K562 (cell line): ENCODE results near the gene RNU6-9. TPM values are rescaled to one million over a fixed set of nuclear protein-coding genes. Genes with fewer than 3 reads are reported as not detected.
"Not testable (repeated sequence)": the region's sequence is repeated elsewhere in the genome, so short reads cannot be mapped to it uniquely, and the experiment has no call there.

Experiments used
- ATAC-seq: fragments of 200-7000 bp; cut with Tn5 transposase; 3 replicates; pipeline ENCODE4 v1.9.1; 2020; ENCODE audit warnings: moderate library complexity
- BruUV-seq: library from RNA; stranded (reverse); fragments of 400-500 nt; replicated peaks from 2 replicates; lab custom pipeline; 2021; lab: Mats Ljungman, UMichigan
- CTCF ChIA-PET: fragments of 300-600 bp; formaldehyde crosslinking; extraction: SDS; loops from one replicate; lab custom pipeline; 2021; ENCODE audit warnings: low intra/inter-chr PET ratio; lab: Yijun Ruan, JAX
- POLR2A ChIA-PET: fragments of 300-600, 350-650 bp; sonication (Branson Sonifier 250); formaldehyde crosslinking; extraction: SDS; loops from one replicate; lab custom pipeline; 2021; ENCODE audit warnings: antibody characterized with exemption, inconsistent platforms; lab: Yijun Ruan, JAX
- DNase-seq, 4 experiments: peaks; one replicate each; pipeline versions ENCODE4 v3.0.0 to v3.0.0-alpha.2; 2011 to 2018; ENCODE audit warnings: low spot score in 3 of 4, mixed read lengths in 3 of 4; ENCODE audit errors: extremely low read depth in 1 of 4
- FAIRE-seq: peaks from 2 replicates; lab custom pipeline; 2011; peaks lifted over from hg19 to GRCh38; lab: Jason Lieb, UNC
- H2AFZ ChIP-seq: 2 replicates; pipeline ENCODE4 v1.6.0; 2011; ENCODE audit warnings: low read depth, low read length, control low read depth, inconsistent platforms
- H3K27ac ChIP-seq: fragments of 200-600 bp; 3 replicates; pipeline ENCODE4 v1.8.0; 2011; ENCODE audit warnings: low read depth, mild to moderate bottlenecking, control low read depth, inconsistent platforms, low read length, moderate library complexity, mixed read lengths; ENCODE audit errors: extremely low read depth
- H3K27me3 ChIP-seq, 2 experiments: fragments of 300-600 bp in 1 of 2; 2 replicates in 1 of 2; 3 replicates in 1 of 2; pipeline versions ENCODE4 v1.6.0 to v1.8.0; 2011; ENCODE audit warnings: inconsistent platforms in 2 of 2, low read length in 2 of 2, mild to moderate bottlenecking in 1 of 2, mixed read lengths in 1 of 2, moderate library complexity in 1 of 2; ENCODE audit not compliant: control insufficient read depth in 2 of 2, insufficient read depth in 2 of 2
- H3K36me3 ChIP-seq: fragments of 300-600 bp; 3 replicates; pipeline ENCODE4 v1.8.0; 2011; ENCODE audit warnings: mild to moderate bottlenecking, low read length, inconsistent platforms; ENCODE audit not compliant: control insufficient read depth, insufficient read depth
- H3K4me1 ChIP-seq, 2 experiments: fragments of 200-600 bp in 1 of 2; replicated peaks in 1 of 2; 2 replicates in 1 of 2; 3 replicates in 1 of 2; pipeline versions ENCODE4 v1.5.1 to v1.8.0; 2011; ENCODE audit warnings: inconsistent platforms in 2 of 2, low read length in 2 of 2, mild to moderate bottlenecking in 1 of 2, mixed read lengths in 1 of 2, moderate library complexity in 1 of 2; ENCODE audit not compliant: control insufficient read depth in 2 of 2, insufficient read depth in 2 of 2
- H3K4me2 ChIP-seq: 2 replicates; pipeline ENCODE4 v1.6.1; 2011; ENCODE audit warnings: low read length, control low read depth, inconsistent platforms, mixed read lengths; ENCODE audit not compliant: insufficient read depth
- H3K4me3 ChIP-seq: fragments of 200-600 bp; sonication (generic), shearing (Covaris generic); 2 replicates; pipeline ENCODE4 v1.5.1; 2016; ENCODE audit warnings: control low read depth, inconsistent platforms
- H3K79me2 ChIP-seq: fragments of 200-600 bp; 3 replicates; pipeline ENCODE4 v1.8.0; 2011; ENCODE audit warnings: low read length, inconsistent platforms; ENCODE audit not compliant: control insufficient read depth, insufficient read depth
- H3K9ac ChIP-seq, 2 experiments: 2 replicates each; pipeline versions ENCODE4 v1.6.0 to v1.6.1; 2011; ENCODE audit warnings: low read depth in 2 of 2, low read length in 2 of 2, control low read depth in 1 of 2, inconsistent platforms in 1 of 2, mild to moderate bottlenecking in 1 of 2, mixed read lengths in 1 of 2; ENCODE audit not compliant: insufficient read depth in 1 of 2
- H3K9me1 ChIP-seq: one replicate; pipeline ENCODE4 v1.6.0; 2011; ENCODE audit warnings: inconsistent platforms, mild to moderate bottlenecking, low read length, moderate library complexity; ENCODE audit not compliant: control insufficient read depth, insufficient read depth
- H3K9me3 ChIP-seq: replicated peaks from 2 replicates; pipeline ENCODE4 v1.5.1; 2011; ENCODE audit warnings: low read depth, low read length, inconsistent platforms; ENCODE audit not compliant: control insufficient read depth, insufficient read depth
- H4K20me1 ChIP-seq: replicated peaks from 2 replicates; pipeline ENCODE4 v1.6.1; 2011; ENCODE audit warnings: low read length, inconsistent platforms, mixed read lengths; ENCODE audit not compliant: control insufficient read depth, insufficient read depth
- POLR2G ChIP-seq: fragments of 200-400 bp; formaldehyde crosslinking; IDR thresholded peaks from 2 replicates; pipeline ENCODE4 v1.6.1; 2017; ENCODE audit warnings: low read depth, mild to moderate bottlenecking, antibody characterized with exemption, low read length, moderate library complexity
- WGBS: fragments of 100-300 bp; shearing (Covaris generic); methylation state at CpG from one replicate; pipeline ENCODE4 v1.1.6; 2016; ENCODE audit warnings: low coverage, mixed read lengths; ENCODE audit not compliant: insufficient coverage; ENCODE audit errors: missing lambda C conversion rate; 5-methylcytosine and 5-hydroxymethylcytosine counted together
- in situ Hi-C: fragments of 300-500 bp; cut with MboI; formaldehyde crosslinking; loops from 4 replicates; pipeline ENCODE4 v1.15.0; 2018; ENCODE audit warnings: inconsistent platforms, mixed read lengths
- intact Hi-C: fragments of 100-400 bp; cut with micrococcal nuclease; formaldehyde crosslinking; loops from 2 replicates; pipeline ENCODE4 v1.14.2; 2022
- polyA plus RNA-seq, 8 experiments: library from polyadenylated mRNA; depleted of rRNA in 4 of 8; stranded (reverse) in 5 of 8; unstranded in 3 of 8; fragments of >200 nt; fragmentation: Nextera tagmentation in 2 of 8; fragmentation: Illumina TruSeq in 1 of 8; extraction: Ambion mirVana in 2 of 8; extraction: Trizol in 1 of 8; gene quantifications; 2 replicates each; pipeline versions ENCODE4 v1.2.1 to v1.2.3, GENCODE V29; 2011 to 2014; ENCODE audit warnings: inconsistent platforms in 1 of 8, missing spikeins in 1 of 8
- total RNA-seq, 7 experiments: library from RNA; depleted of rRNA in 6 of 7; stranded (reverse); fragments of >200 nt in 6 of 7; fragmentation: Illumina TruSeq in 2 of 7; extraction: Trizol in 2 of 7; gene quantifications; 2 replicates each; pipeline versions ENCODE4 v1.2.1 to v1.2.3, GENCODE V29; 2011 to 2021; ENCODE audit warnings: low replicate concordance in 1 of 7

The RNU6-9 gene
- total and polyA plus RNA-seq, 9 of the 15 experiments (the other 6 are each of a cell fraction or from before 2014, with no cell fraction given): not detected

DNA sequence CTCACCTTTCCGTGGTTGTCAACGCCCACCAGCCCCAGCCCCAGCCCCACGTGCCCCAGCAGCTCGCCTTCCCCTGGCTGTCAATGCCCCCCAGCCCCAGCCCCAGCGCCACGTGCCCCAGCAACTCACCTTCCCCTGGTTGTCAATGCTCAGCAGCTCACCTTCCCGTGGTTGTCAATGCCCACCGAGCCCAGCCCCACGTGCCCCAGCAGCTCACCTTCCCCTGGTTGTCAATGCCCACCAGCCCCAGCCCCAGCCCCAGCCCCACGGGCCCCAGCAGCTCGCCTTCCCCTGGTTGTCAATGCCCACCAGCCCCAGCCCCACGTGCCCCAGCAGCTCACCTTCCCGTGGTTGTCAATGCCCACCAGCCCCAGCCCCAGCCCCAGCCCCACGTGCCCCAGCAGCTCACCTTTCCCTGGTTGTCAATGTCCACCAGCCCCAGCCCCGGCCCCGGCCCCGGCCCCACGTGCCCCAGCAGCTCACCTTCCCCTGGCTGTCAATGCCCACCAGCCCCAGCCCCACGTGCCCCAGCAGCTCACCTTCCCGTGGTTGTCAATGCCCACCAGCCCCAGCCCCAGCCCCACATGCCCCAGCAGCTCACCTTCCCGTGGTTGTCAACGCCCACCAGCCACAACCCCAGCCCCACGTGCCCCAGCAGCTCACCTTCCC lies 15.2 kb upstream of the RNU6-9 start:
- POLR2A ChIA-PET: interaction anchor here (0.6 to 2.4 kb wide), 3 partner anchors 12 to 81 kb away, joined by 3 to 6 read pairs (median 3); partner anchors contain the start of genes MED16 and PTBP1
- BruUV-seq, H3K4me3 ChIP-seq, H3K9ac ChIP-seq, H3K79me2 ChIP-seq, intact Hi-C loops, in situ Hi-C loops, H4K20me1 ChIP-seq, H3K9me1 ChIP-seq, H2AFZ ChIP-seq, ATAC-seq, DNase-seq, H3K9me3 ChIP-seq, H3K27ac ChIP-seq, FAIRE-seq, CTCF ChIA-PET, H3K4me2 ChIP-seq, H3K27me3 ChIP-seq: not testable (repeated sequence)
- H3K36me3 ChIP-seq: peaks cover 62% of the 10 kb centered on the region
- TF ChIP-seq POLR2G: peak; percentile 35
- H3K4me1 ChIP-seq: peaks cover 4 to 42% of the 10 kb centered on the region in 2 experiments; a peak in 4 of 5 replicates
- 64% methylated on average over 8 of the region's 23 CpGs for WGBS

DNA sequence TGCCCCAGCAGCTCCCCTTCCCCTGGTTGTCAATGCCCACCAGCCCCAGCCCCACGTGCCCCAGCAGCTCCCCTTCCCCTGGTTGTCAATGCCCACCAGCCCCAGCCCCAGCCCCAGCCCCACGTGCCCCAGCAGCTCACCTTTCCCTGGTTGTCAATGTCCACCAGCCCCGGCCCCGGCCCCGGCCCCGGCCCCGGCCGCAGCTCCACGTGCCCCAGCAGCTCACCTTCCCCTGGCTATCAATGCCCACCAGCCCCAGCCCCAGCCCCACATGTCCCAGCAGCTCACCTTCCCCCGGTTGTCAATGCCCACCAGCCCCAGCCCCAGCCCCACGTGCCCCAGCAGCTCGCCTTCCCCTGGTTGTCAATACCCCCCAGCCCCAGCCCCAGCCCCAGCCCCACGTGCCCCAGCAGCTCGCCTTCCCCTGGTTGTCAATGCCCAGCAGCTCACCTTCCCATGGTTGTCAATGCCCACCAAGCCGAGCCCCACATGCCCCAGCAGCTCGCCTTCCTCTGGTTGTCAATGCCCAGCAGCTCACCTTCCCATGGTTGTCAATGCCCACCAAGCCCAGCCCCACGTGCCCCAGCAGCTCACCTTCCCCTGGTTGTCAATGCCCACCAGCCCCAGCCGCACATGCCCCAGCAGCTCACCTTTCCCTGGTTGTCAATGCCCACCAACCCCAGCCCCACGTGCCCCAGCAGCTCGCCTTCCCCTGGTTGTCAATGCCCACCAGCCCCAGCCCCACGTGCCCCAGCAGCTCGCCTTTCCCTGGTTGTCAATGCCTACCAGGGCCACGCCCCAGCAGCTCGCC lies 14.3 kb upstream of the RNU6-9 start:
- 76% methylated on average over 17 of the region's 24 CpGs for WGBS
- FAIRE-seq, H4K20me1 ChIP-seq, intact Hi-C loops, H3K9me1 ChIP-seq, H3K4me3 ChIP-seq, H3K27ac ChIP-seq, H2AFZ ChIP-seq, ATAC-seq, H3K4me2 ChIP-seq, H3K79me2 ChIP-seq, CTCF ChIA-PET, H3K9ac ChIP-seq, BruUV-seq, DNase-seq, H3K9me3 ChIP-seq, in situ Hi-C loops, H3K27me3 ChIP-seq: not testable (repeated sequence)
- Histone ChIP-seq H3K36me3 (peaks cover 63% of the 10 kb centered on the region), H3K4me1 (peaks cover 0 to 41% of the 10 kb centered on the region in 2 experiments; a peak in 2 of 5 replicates)
- POLR2A ChIA-PET: interaction anchor here (0.7 to 3.1 kb wide), 5 partner anchors 11 to 82 kb away, joined by 3 to 11 read pairs (median 3); partner anchors contain the start of gene PTBP1
- TF ChIP-seq POLR2G: peak; percentile 28
